ENCODE results near the gene HNRNPH2.
A peak's percentile ranks its signal among the peaks of the same experiment; 100 is the strongest.

Gene HNRNPH2

GRCh38 chrX:101407748-101408531 lies at the start of gene HNRNPH2, which contains the start of gene GLA:
TSS of gene HNRNPH2 (plus strand) at chrX:101408222. CDS start at chrX:101411989, 3,767 bp downstream.
TSS of gene GLA (minus strand) at chrX:101407925. CDS start at chrX:101407903, 22 bp downstream.
- DNase-seq, result peak; percentile 81

DNA sequence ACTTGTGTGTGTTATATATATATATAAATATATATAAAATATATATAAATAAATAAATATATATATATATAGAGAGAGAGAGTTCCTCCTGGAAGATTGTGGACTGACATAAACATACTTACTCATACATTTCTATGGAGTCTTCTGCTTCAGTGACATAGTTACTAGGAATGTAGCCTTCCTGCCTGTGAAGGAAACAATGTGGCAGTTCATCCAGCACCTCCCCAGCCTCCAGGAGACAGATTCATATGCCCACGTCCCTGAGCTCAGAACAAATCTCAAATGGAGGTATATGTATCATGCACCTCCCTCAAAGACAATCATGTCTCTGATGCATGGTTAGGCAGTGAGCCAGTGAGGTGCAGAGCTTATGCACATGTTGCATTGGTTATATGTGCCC lies 48.1 kb upstream of the HNRNPH2 start:
- no peak for DNase-seq

DNA sequence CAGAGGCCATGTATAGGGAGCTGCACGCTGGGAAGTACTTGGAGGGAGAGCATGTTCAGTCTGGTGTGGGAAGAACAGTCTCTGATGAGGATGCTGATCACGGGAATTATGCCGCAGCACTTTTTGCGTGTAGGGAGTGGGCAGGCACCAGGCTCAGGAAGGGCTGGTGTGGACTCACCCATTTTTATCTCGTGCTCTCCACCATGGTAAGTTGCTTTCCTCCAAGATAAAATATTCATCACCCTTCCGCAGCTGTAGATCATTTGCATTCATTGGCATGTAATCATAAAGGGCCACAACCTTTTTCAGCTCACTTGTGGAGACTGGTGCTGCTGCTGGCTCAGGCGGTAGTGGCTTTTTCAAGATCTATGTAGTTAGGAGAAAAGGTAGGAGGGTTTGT lies 47.6 kb upstream of the HNRNPH2 start:
- no peak for DNase-seq

- DNase-seq, result no peak
These were observed 45.9 kb upstream of the HNRNPH2 start for GRCh38 chrX:101362116-101362515.

GRCh38 chrX:101362757-101363156 lies 45.3 kb upstream of the HNRNPH2 start:
- no peak for DNase-seq

DNA sequence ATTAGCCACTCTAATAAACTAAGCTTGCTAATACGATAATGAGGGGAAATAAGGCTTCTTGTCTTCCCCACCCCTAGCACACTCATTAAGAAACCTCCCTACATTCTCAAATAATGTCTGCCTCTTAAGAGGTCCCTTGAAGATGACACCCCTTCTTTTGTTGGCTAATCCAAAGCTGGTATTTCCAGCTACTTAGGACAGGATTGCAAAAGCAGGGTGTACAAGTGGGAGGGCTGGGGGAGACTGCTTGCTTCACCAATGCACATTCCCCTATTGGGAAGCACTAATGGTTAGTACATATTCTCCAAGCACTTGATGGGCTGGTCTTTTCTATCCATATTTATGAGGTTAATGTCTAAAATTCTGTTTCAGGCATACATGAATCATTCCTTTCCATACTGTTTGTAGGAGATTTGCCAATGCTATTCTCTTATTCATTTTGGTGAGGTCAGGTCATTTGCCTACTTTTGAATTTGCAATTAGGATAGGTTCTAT lies 42.7 kb upstream of the HNRNPH2 start:
- DNase-seq, result no peak

GRCh38 chrX:101368800-101369199 lies 39.2 kb upstream of the HNRNPH2 start:
- DNase-seq, result no peak

- no peak for DNase-seq
These were observed 38.3 kb upstream of the HNRNPH2 start for GRCh38 chrX:101369687-101370086.

GRCh38 chrX:101370888-101371504 lies 37.0 kb upstream of the HNRNPH2 start:
- no peak for DNase-seq

DNA sequence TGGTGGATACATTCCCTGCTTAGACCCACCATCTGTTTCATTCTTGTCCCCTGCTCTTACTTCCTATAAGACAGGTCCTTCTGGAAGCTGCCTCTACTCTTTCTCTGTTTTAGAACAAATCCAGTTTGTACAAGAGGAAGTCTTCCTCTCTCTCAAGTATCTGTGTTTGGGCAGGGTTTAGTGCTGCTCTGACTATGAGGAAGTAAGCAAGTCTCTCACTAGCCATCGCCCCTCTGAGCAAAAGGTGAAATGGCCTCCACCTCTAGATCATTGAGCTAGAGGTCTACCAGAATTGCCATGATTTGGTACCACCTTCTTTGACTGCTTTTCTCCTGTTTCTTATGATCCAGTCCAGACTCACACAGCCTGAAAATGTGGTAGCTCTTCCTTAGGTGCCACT lies 30.5 kb upstream of the HNRNPH2 start:
- DNase-seq, result no peak

DNA sequence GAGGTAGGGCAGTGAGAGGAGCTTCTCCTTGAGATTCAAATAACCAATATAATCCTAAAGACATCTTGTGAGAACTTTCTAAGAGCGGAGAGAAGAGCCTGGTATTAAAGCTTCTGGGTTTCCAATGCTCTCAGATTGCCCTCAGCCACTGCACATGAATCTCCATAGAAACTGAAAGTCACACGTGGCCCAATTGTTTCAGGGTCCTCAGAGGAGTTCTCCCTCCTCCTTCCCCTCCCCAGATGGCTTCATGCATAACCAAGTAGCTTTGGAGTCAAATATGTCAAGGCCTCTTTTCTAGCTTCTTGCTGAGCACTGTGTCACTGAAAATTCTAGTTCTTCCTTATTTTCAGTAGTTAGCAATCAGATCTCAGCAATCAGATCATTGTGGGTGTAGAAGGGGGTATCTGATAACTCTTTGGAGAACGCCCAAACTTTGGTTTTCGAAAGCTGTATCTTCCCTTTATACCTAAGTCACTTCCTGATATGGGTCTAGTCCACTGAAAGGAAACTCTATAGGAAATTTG lies 24.3 kb upstream of the HNRNPH2 start:
- DNase-seq, result no peak

- DNase-seq, result no peak
These were observed 22.9 kb upstream of the HNRNPH2 start for GRCh38 chrX:101385026-101385684.

DNA sequence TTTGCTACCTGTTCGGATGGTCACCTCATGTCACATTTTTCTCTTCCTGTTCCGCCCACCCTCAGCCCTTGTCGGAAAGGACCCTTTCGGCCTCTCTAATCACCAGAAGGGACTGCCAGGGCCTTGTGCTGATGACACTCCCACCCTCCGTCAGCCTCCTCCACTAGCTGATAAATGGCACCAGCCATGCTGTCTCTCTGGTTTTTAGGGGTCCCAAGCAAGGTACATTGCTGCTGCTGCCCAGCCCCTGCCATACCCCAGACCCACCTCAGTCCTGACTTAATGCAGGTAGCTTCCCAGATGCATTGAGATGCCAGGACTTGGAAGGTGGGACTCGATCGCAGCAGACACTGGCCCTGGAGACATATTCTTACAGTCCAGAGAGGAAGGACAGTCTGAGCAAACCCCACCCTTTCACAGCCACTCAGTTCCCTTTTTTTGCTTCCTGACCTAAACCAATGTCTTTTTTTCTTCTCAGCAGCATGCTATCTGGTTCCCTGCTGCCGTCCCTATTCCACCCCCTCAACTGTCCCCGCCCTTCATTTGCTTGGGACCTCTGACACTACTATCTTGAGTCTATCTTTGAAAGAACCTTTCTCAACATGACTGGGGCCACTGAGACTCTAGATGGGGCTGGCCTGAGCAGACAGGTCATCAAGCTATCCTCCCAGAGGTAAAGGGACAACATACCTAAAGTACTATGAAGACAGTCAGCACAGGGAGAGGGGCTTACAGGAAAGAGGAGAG lies 22.1 kb upstream of the HNRNPH2 start, which contains the start of gene BTK:
BTK (minus strand) TSS at position 397 of the 747 bp plus-strand sequence. CDS start 10,907 bp downstream, outside the sequence.
- DNase-seq, result no peak

DNA sequence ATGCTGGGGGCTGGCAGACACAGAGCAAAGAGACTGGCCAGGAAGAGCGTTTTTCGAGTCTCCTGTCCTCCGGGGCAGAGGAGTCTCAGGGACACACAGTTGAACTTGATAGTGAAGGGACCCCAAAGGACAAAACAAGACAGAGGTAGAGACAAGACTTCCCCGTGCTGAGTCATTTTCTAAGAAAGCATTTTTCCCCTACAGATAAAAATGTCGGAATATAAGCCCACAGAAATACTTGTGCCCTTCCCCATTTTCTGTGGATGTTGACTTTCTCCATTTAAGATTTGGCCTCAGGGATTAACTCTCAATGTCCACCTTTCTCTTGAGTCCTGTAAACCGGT lies 21.5 kb upstream of the HNRNPH2 start:
- DNase-seq, result no peak

DNA sequence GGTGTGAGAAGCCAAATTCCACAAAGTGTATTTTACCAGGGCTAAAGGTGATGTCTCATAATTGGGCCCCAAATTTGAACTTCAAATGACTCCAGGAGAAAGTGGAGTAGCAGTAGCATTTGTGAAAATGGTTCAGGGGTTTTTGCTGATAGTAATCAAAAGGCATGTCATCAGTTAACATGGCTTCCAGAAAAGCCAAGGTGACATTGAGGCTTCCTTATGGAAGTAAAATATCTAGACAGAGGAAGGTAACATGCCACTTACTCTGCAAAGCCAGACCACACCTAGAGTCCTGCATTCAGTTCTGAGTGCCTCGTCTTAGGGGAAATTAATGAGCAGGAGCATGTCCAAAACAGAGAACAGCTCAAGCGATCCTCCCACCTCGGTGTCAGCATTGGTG lies 19.4 kb upstream of the HNRNPH2 start:
- DNase-seq, result no peak

DNA sequence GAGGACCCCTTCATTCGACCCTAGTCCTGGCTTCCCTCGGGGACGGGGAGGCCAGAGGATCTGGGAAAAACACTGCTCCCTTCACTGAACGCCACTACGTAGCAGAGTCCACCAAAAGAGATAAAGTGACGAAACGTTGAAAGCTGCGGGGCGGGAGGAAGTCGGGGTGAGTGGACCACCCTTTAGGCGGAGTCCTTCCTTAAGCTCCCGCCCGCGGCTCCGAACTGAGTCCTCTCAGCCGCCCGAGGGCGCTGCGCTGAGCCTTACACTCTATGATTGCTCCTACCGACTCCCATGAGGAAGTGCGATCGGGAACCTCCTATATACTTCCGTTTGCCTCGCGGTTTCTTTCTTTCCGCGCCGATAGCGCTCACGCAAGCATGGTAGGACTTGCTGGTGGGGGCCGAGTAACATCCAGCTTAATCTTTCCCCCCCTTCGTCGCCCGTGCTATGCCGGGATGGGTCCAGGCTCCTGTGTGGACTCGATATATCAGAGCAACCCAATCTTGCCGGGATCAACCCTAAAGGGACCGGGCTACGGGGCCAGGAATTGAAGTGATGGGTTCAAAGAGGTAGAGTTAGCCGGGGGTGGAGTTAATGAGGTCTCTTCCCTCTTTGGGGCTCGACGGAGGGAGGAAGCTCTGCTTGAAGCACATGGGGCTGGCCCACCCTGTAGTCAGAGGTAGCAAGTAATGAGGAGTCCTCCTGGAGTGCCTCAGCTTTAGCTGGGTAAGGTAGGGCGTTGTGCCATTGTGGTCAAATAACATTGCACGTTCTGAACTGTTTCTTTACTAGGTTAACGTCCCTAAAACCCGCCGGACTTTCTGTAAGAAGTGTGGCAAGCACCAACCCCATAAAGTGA lies 17.1 kb upstream of the HNRNPH2 start, which contains the start of gene RPL36A:
RPL36A (plus strand) TSS at position 348 of the 862 bp plus-strand sequence; CDS start at position 381, 33 bp downstream.
- DNase-seq, result peak; percentile 63

GRCh38 chrX:101391831-101392230 lies 16.2 kb upstream of the HNRNPH2 start:
- DNase-seq, result no peak

GRCh38 chrX:101393530-101394305 lies 14.3 kb upstream of the HNRNPH2 start:
- DNase-seq, result no peak

DNA sequence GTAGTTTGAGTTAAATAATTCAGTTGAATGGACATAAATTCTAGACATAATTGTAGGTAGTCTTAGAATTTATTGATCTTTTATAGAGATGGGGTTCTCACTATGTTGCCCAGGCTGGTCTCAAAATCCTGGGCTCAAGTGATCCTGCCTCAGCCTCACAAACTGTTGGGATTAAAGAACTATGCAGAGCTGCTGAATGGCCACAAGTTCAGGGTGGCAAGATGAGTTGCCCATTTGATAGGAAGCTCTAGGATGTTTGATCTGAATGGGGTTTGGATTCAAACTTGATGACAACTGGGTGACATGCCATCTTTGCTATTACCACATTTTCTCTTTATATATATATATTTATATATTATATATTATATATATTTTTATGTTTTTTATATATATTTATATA lies 13.7 kb upstream of the HNRNPH2 start:
- no peak for DNase-seq

DNA sequence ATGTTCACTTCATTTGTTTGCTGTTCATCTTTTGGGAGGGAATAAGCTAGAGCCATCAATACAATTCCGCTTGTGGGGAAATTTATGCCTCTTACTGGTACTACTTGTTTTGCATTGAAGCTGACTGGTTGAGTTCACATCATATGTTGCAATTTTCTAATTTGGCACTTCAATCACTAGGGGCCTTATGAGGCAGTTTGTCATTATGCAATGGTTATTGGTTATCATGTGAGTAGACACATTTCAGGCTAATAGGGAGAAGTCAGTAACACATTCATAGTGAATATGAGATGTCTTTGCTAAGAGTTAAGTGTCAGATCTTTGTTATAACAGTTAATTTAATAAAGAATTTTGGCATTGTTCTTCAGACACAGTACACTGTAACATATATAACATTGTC lies 12.2 kb upstream of the HNRNPH2 start:
- no peak for DNase-seq

GRCh38 chrX:101397779-101398178 lies 10.2 kb upstream of the HNRNPH2 start:
- no peak for DNase-seq

Measured in activated T-cell treated with anti-CD3 and anti-CD28 coated beads for 4 hours (primary cell).